H9 (cell line): ENCODE data around the gene SCG2. TPM values are rescaled to one million over a fixed set of nuclear protein-coding genes. Genes with fewer than 3 reads are reported as not detected.

ENCODE experiments used
- DNase-seq: peaks from one replicate; pipeline ENCODE4 v3.0.0-alpha.2; 2017
- H2AFZ ChIP-seq: one replicate; pipeline ENCODE4 v1.6.1; 2013; ENCODE audit warnings: mild to moderate bottlenecking, low read length, control low read depth, moderate library complexity
- H2AK5ac ChIP-seq: 2 replicates; pipeline ENCODE4 v1.6.1; 2013; ENCODE audit warnings: low read length, control low read depth, mixed read lengths; ENCODE audit not compliant: insufficient read length
- H2BK120ac ChIP-seq: one replicate; pipeline ENCODE4 v1.6.1; 2013; ENCODE audit warnings: low read depth, mild to moderate bottlenecking, low read length, control low read depth, inconsistent platforms; ENCODE audit not compliant: poor library complexity, severe bottlenecking
- H2BK12ac ChIP-seq: 2 replicates; pipeline ENCODE4 v1.6.1; 2013; ENCODE audit warnings: low read length, control low read depth, mixed read lengths, low read depth; ENCODE audit not compliant: insufficient read length
- H2BK15ac ChIP-seq: 2 replicates; pipeline ENCODE4 v1.6.1; 2013; ENCODE audit warnings: low read depth, low read length, control low read depth
- H2BK20ac ChIP-seq: one replicate; pipeline ENCODE4 v1.6.1; 2013; ENCODE audit warnings: low read depth, mild to moderate bottlenecking, low read length, control low read depth, inconsistent platforms; ENCODE audit not compliant: poor library complexity, severe bottlenecking
- H2BK5ac ChIP-seq: 2 replicates; pipeline ENCODE4 v1.6.1; 2013; ENCODE audit warnings: low read length, control low read depth, mixed read lengths; ENCODE audit not compliant: insufficient read length
- H3K14ac ChIP-seq: 2 replicates; pipeline ENCODE4 v1.6.1; 2013; ENCODE audit warnings: low read length, control low read depth; ENCODE audit not compliant: insufficient read depth
- H3K18ac ChIP-seq: 2 replicates; pipeline ENCODE4 v1.6.1; 2013; ENCODE audit warnings: low read depth, mild to moderate bottlenecking, mixed read lengths, low read length, control low read depth; ENCODE audit not compliant: insufficient read length
- H3K23ac ChIP-seq: 2 replicates; pipeline ENCODE4 v1.6.1; 2013; ENCODE audit warnings: low read length, control low read depth, mixed read lengths, low read depth; ENCODE audit not compliant: insufficient read length
- H3K23me2 ChIP-seq: 2 replicates; pipeline ENCODE4 v1.6.1; 2013; ENCODE audit warnings: low read depth, mild to moderate bottlenecking, mixed read lengths, low read length, control low read depth; ENCODE audit not compliant: insufficient read length, poor library complexity, severe bottlenecking
- H3K27ac ChIP-seq: 2 replicates; pipeline ENCODE4 v1.5.1; 2013; ENCODE audit warnings: low read length, control low read depth, mixed read lengths, low read depth; ENCODE audit not compliant: insufficient read length
- H3K27me3 ChIP-seq: 2 replicates; pipeline ENCODE4 v1.6.1; 2013; ENCODE audit warnings: low read length, control low read depth, inconsistent platforms; ENCODE audit not compliant: insufficient read depth
- H3K4ac ChIP-seq: 2 replicates; pipeline ENCODE4 v1.6.1; 2013; ENCODE audit warnings: low read depth, mild to moderate bottlenecking, control low read depth, inconsistent platforms, low read length, moderate library complexity
- H3K4me1 ChIP-seq: 2 replicates; pipeline ENCODE4 v1.6.1; 2013; ENCODE audit warnings: low read length, control low read depth, inconsistent platforms; ENCODE audit not compliant: insufficient read depth
- H3K4me2 ChIP-seq: 2 replicates; pipeline ENCODE4 v1.6.1; 2013; ENCODE audit warnings: low read length, control low read depth, mixed read lengths; ENCODE audit not compliant: insufficient read length, insufficient read depth
- H3K56ac ChIP-seq: 2 replicates; pipeline ENCODE4 v1.6.1; 2013; ENCODE audit warnings: low read depth, mild to moderate bottlenecking, mixed read lengths, low read length, control low read depth; ENCODE audit not compliant: insufficient read length
- H3K79me1 ChIP-seq: 2 replicates; pipeline ENCODE4 v1.6.1; 2013; ENCODE audit warnings: low read depth, mild to moderate bottlenecking, moderate library complexity, low read length, control low read depth, inconsistent platforms; ENCODE audit not compliant: insufficient read depth, poor library complexity, severe bottlenecking
- H3K79me2 ChIP-seq: 2 replicates; pipeline ENCODE4 v1.6.1; 2013; ENCODE audit warnings: low read length, control low read depth, inconsistent platforms; ENCODE audit not compliant: insufficient read depth
- H3K9ac ChIP-seq: 2 replicates; pipeline ENCODE4 v1.6.1; 2013; ENCODE audit warnings: low read length, control low read depth, mixed read lengths; ENCODE audit not compliant: insufficient read length; ENCODE audit errors: extremely low read depth
- H3K9me3 ChIP-seq: one replicate; pipeline ENCODE4 v1.6.1; 2013; ENCODE audit warnings: low read depth, low read length, inconsistent platforms; ENCODE audit not compliant: control insufficient read depth
- H3T11ph ChIP-seq: one replicate; pipeline ENCODE4 v1.6.1; 2013; ENCODE audit warnings: mild to moderate bottlenecking, low read length, control low read depth, inconsistent platforms
- H4K20me1 ChIP-seq: one replicate; pipeline ENCODE4 v1.6.1; 2013; ENCODE audit not compliant: control insufficient read depth, insufficient read length, insufficient read depth
- H4K5ac ChIP-seq: 2 replicates; pipeline ENCODE4 v1.6.1; 2013; ENCODE audit warnings: low read depth, mild to moderate bottlenecking, mixed read lengths, low read length, control low read depth; ENCODE audit not compliant: insufficient read length
- H4K8ac ChIP-seq: replicated peaks from 2 replicates; pipeline ENCODE4 v1.6.1; 2013; ENCODE audit warnings: low read length, control low read depth, mixed read lengths, low read depth; ENCODE audit not compliant: insufficient read length
- H4K91ac ChIP-seq: 2 replicates; pipeline ENCODE4 v1.6.1; 2013; ENCODE audit warnings: low read depth, mild to moderate bottlenecking, moderate library complexity, mixed read lengths, low read length, control low read depth; ENCODE audit not compliant: insufficient read length
- H3K27ac Mint-ChIP-seq, 3 experiments: 2 replicates in 2 of 3; 3 replicates in 1 of 3; pipeline ENCODE4 v1.8.0; 2020 to 2021; ENCODE audit warnings: mixed read lengths in 3 of 3, mild to moderate bottlenecking in 1 of 3, moderate library complexity in 1 of 3
- H3K27me3 Mint-ChIP-seq: 2 replicates; pipeline ENCODE4 v1.8.0; 2021; ENCODE audit warnings: low read depth, mild to moderate bottlenecking, moderate library complexity, mixed read lengths
- H3K36me3 Mint-ChIP-seq, 3 experiments: 2 replicates in 2 of 3; 3 replicates in 1 of 3; pipeline ENCODE4 v1.8.0; 2020 to 2021; ENCODE audit warnings: low read depth in 3 of 3, mixed read lengths in 3 of 3; ENCODE audit not compliant: insufficient read depth in 1 of 3
- H3K4me1 Mint-ChIP-seq, 2 experiments: 2 replicates each; pipeline ENCODE4 v1.8.0; 2020; ENCODE audit warnings: mixed read lengths in 2 of 2
- H3K4me3 Mint-ChIP-seq, 2 experiments: 2 replicates in 1 of 2; 3 replicates in 1 of 2; pipeline ENCODE4 v1.8.0; 2020 to 2021; ENCODE audit warnings: mild to moderate bottlenecking in 2 of 2, mixed read lengths in 2 of 2, moderate library complexity in 1 of 2
- H3K9me3 Mint-ChIP-seq, 2 experiments: 2 replicates in 1 of 2; 3 replicates in 1 of 2; pipeline ENCODE4 v1.8.0; 2020; ENCODE audit warnings: mild to moderate bottlenecking in 2 of 2, mixed read lengths in 2 of 2, moderate library complexity in 1 of 2
- WGBS: extraction: QIAGEN DNeasy Blood & Tissue Kit; methylation state at CpG from one replicate; pipeline ENCODE4 v1.1.7; 2013; ENCODE audit warnings: missing lambda C conversion rate, low lambda C conversion rate, mixed read lengths; ENCODE audit not compliant: insufficient read length; ENCODE audit errors: extremely low coverage; 5-methylcytosine and 5-hydroxymethylcytosine counted together
- total RNA-seq: library from RNA; stranded (reverse); gene quantifications from 2 replicates; pipeline ENCODE4 v1.2.1, GENCODE V29; 2021
- TF ChIP-seq, protein P1 (sequence below): fragments of 200-600 bp; sonication (generic); conservative IDR thresholded peaks from 3 replicates; pipeline ENCODE4 v1.8.0; 2021; ENCODE audit warnings: antibody characterized with exemption, mild to moderate bottlenecking

SCG2 gene
- total RNA-seq, 1 experiment from 2014 or later, result 4.4 TPM

DNA sequence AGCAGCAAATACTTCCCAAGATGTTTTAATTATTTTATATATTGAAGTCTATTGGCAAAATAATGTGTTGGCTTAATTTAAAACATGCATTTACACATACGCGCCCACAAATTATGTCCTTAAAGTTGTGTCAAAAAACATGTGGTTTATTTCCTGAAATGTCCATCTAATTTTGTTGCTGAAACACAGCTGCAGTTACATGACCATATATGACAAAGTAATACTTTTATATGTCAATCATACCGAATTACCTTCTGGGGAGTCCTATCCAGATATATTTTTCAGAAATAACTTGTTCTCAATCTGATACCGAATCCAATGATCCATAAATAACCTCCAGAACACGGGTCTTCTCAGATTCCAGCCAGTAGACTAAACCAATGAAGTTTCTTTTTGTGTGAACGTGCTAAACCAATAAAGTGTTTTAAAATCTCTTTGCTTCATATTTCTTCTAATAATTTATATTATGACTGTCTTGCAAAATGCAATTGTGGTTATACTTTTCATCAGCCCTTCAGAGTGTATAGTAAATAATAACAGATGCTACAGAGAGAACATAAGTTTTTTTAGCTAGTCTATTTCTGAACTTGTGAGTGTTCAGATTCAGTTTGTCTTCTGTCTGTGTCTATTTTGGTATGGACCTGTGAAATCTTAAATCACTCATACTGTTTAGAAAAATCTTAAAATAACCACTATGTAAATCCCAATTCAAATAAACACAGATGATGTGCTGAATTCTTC lies 2.4 kb downstream of the SCG2 start:
- Histone ChIP-seq H2BK120ac (no peak overlapping the region), H3K14ac (no peak overlapping the region), H4K20me1 (no peaks in the 10 kb centered on the region), H3K56ac (no peak overlapping the region), H2BK20ac (no peak overlapping the region), H3K9me3 (no peaks in the 10 kb centered on the region), H4K8ac (no peak overlapping the region), H3K4me1 (no peaks in the 10 kb centered on the region), H2AK5ac (no peak overlapping the region), H3K23ac (no peak overlapping the region), H3K18ac (no peak overlapping the region), H3K79me1 (no peaks in the 10 kb centered on the region), H4K5ac (no peak overlapping the region), H3K27ac (no peak overlapping the region), H2BK5ac (no peak overlapping the region), H2AFZ (no peak overlapping the region), H3K79me2 (no peaks in the 10 kb centered on the region), H3K4ac (no peak overlapping the region), H3K4me2 (no peak overlapping the region), H3K27me3 (no peaks in the 10 kb centered on the region), H3K23me2 (no peaks in the 10 kb centered on the region), H2BK12ac (no peak overlapping the region), H3T11ph (no peak overlapping the region), H3K9ac (no peak overlapping the region), H4K91ac (no peak overlapping the region), H2BK15ac (no peak overlapping the region)
- TF ChIP-seq, protein P1, sequence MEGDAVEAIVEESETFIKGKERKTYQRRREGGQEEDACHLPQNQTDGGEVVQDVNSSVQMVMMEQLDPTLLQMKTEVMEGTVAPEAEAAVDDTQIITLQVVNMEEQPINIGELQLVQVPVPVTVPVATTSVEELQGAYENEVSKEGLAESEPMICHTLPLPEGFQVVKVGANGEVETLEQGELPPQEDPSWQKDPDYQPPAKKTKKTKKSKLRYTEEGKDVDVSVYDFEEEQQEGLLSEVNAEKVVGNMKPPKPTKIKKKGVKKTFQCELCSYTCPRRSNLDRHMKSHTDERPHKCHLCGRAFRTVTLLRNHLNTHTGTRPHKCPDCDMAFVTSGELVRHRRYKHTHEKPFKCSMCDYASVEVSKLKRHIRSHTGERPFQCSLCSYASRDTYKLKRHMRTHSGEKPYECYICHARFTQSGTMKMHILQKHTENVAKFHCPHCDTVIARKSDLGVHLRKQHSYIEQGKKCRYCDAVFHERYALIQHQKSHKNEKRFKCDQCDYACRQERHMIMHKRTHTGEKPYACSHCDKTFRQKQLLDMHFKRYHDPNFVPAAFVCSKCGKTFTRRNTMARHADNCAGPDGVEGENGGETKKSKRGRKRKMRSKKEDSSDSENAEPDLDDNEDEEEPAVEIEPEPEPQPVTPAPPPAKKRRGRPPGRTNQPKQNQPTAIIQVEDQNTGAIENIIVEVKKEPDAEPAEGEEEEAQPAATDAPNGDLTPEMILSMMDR, result no peak
- H3K4me1 Mint-ChIP-seq, result no peaks in the 10 kb centered on the region
- no peaks in the 10 kb centered on the region for H3K27me3 Mint-ChIP-seq
- H3K27ac Mint-ChIP-seq, result no peak overlapping the region
- no peak overlapping the region for H3K4me3 Mint-ChIP-seq
- H3K9me3 Mint-ChIP-seq, result no peaks in the 10 kb centered on the region
- H3K36me3 Mint-ChIP-seq, result peaks cover 0 to 8% (median 6%) of the 10 kb centered on the region in 3 experiments; a peak in 4 of 7 replicates
- WGBS, result no CpG with 5 or more reads among the region's 6 CpGs
- no peak for DNase-seq
